GM13976 (cell line): ENCODE measurements around the gene AGMO.

Source experiments
- DNase-seq: peaks from one replicate; pipeline ENCODE4 v3.0.0; 2012; ENCODE audit warnings: low spot score
- CTCF ChIP-seq: IDR thresholded peaks from 2 replicates; pipeline ENCODE4 v1.5.1; 2012; ENCODE audit warnings: borderline replicate concordance, mild to moderate bottlenecking; ENCODE audit not compliant: insufficient read depth; ENCODE audit errors: extremely low read depth, missing control alignments, control extremely low read depth
- in situ Hi-C: fragments of 300-500 bp; cut with MboI; formaldehyde crosslinking; loops from one replicate; pipeline ENCODE4 v1.12.0; 2022; ENCODE audit warnings: low sequenced_read_pairs, mixed read lengths, inconsistent platforms; ENCODE audit not compliant: unreplicated experiment

Gene AGMO

GRCh38 chr7:15215616-15216015, 346.2 kb downstream of the AGMO start:
- no peak for DNase-seq
- no peak for TF ChIP-seq CTCF
- in situ Hi-C loops: no loop called here

GRCh38 chr7:15214976-15215375, 346.8 kb downstream of the AGMO start:
- in situ Hi-C loops: no loop called here

GRCh38 chr7:15213093-15213492, 348.7 kb downstream of the AGMO start:
- no peak for TF ChIP-seq CTCF
- no peak for DNase-seq
- in situ Hi-C loops: no loop called here

More at GRCh38 chr7:15214976-15215375, 346.8 kb downstream of the AGMO start:
- DNase-seq: no peak
- no peak for TF ChIP-seq CTCF

- DNase-seq: no peak
- no peak for TF ChIP-seq CTCF
- in situ Hi-C loops: no loop called here
These were observed 352.4 kb downstream of the AGMO start for GRCh38 chr7:15209429-15209828.

GRCh38 chr7:15204421-15204820, 357.4 kb downstream of the AGMO start:
- no peak for TF ChIP-seq CTCF
- no peak for DNase-seq

GRCh38 chr7:15199482-15199881, 362.3 kb downstream of the AGMO start:
- TF ChIP-seq CTCF: no peak
- in situ Hi-C loops: no loop called here
- DNase-seq: no peak

More at GRCh38 chr7:15204421-15204820, 357.4 kb downstream of the AGMO start:
- in situ Hi-C loops: no loop called here

- no peak for DNase-seq
- TF ChIP-seq CTCF: no peak
- in situ Hi-C loops: no loop called here
These were observed 364.5 kb downstream of the AGMO start for GRCh38 chr7:15197042-15197977.
